A204.1 (cell line): ENCODE measurements around the gene RAB9A.
A peak's percentile ranks its signal among the peaks of the same experiment; 100 is the strongest.

Experiments used
- FAIRE-seq: peaks from 2 replicates; lab custom pipeline; 2012; peaks lifted over from hg19 to GRCh38; lab: Jason Lieb, UNC

RAB9A gene

GRCh38 chrX:13750204-13750603 lies 61.3 kb downstream of the RAB9A start:
- peak; percentile 29 for FAIRE-seq

- no peak for FAIRE-seq
Measured at GRCh38 chrX:13750812-13751211, 61.9 kb downstream of the RAB9A start.

- no peak for FAIRE-seq
Measured at GRCh38 chrX:13752141-13752540, 63.2 kb downstream of the RAB9A start.

- no peak for FAIRE-seq
Measured at GRCh38 chrX:13752646-13753045, 63.7 kb downstream of the RAB9A start.

- FAIRE-seq = no peak
Measured at GRCh38 chrX:13754765-13755164, 65.8 kb downstream of the RAB9A start.

GRCh38 chrX:13755254-13755653 lies 66.3 kb downstream of the RAB9A start:
- no peak for FAIRE-seq

GRCh38 chrX:13756381-13756780 lies 67.5 kb downstream of the RAB9A start:
- no peak for FAIRE-seq

- no peak for FAIRE-seq
Measured at GRCh38 chrX:13759152-13759718, 70.3 kb downstream of the RAB9A start.
